Measurements from ENCODE around the gene TMC8. TPM values are rescaled to one million over a fixed set of nuclear protein-coding genes. Genes with fewer than 3 reads are reported as not detected.

Gene TMC8
- total and polyA plus RNA-seq, 4 donors: 1.3 to 14.5 (median 5.0) TPM

GRCh38 chr17:78182504-78182903, 51.9 kb downstream of the TMC8 start (continued):
- TF ChIP-seq REST (IDR thresholded peaks at IDR 0.05) (no peak), RAD21 (IDR thresholded peaks at IDR 0.05) (no peak), HNF4G (IDR thresholded peaks at IDR 0.05) (no peak)

- 74% methylated on average over 12 of the region's 12 CpGs for WGBS
These were observed 53.3 kb downstream of the TMC8 start for GRCh38 chr17:78183916-78184315.

More at GRCh38 chr17:78183916-78184315, 53.3 kb downstream of the TMC8 start:
- Histone ChIP-seq H3K4me3 (ENCODE audit: low read depth in 1 of 3, low read length in 3 of 3) (no peak overlapping the region), H3K27ac (ENCODE audit: low read depth in 1 of 2, low read length in 2 of 2) (peak overlapping the region; percentile 73 to 80), H3K9me3 (ENCODE audit: control insufficient read depth in 4 of 4, low read length in 3 of 4) (no peaks in the 10 kb centered on the region), H3K27me3 (ENCODE audit: control insufficient read depth in 4 of 4, insufficient read depth in 4 of 4, low read length in 3 of 4) (no peaks in the 10 kb centered on the region), H3K4me1 (ENCODE audit: control insufficient read depth in 4 of 4, insufficient read depth in 4 of 4, low read length in 3 of 4) (peaks cover 13 to 40% (median 32%) of the 10 kb centered on the region in 4 donors), H3K9ac (ENCODE audit: low read depth in 1 of 2, low read length in 2 of 2) (no peak overlapping the region), H3K36me3 (ENCODE audit: control insufficient read depth in 4 of 4, insufficient read depth in 3 of 4, low read depth in 1 of 4, low read length in 3 of 4) (no peaks in the 10 kb centered on the region)
- TF ChIP-seq ZBTB33 (IDR thresholded peaks at IDR 0.05) (no peak), YY1 (IDR thresholded peaks at IDR 0.05) (no peak), MAX (IDR thresholded peaks at IDR 0.05) (no peak), TAF1 (conservative IDR thresholded peaks at IDR 0.05) (no peak), SP1 (IDR thresholded peaks at IDR 0.05) (no peak), GABPA (IDR thresholded peaks at IDR 0.05 in 1 of 2, conservative IDR thresholded peaks at IDR 0.05 in 1 of 2) (no peak), ATF3 (IDR thresholded peaks at IDR 0.05) (no peak), JUND (IDR thresholded peaks at IDR 0.05) (no peak), RAD21 (IDR thresholded peaks at IDR 0.05) (no peak), CTCF (IDR thresholded peaks at IDR 0.05; ENCODE audit: low read depth, low read length, missing input control) (no peak), FOXA1 (IDR thresholded peaks at IDR 0.05) (no peak), NR2F2 (IDR thresholded peaks at IDR 0.05) (no peak), HNF4A (conservative IDR thresholded peaks at IDR 0.05) (no peak), HNF4G (IDR thresholded peaks at IDR 0.05) (no peak)
- DNase-seq (ENCODE audit: low spot score): no peak

Measured in liver (tissue), 9 donors.